Hematopoietic multipotent progenitor cell treated with erythropoietin and hydrocortisone succinate and interleukin-3 and kit ligand, for 8 days (in vitro differentiated cells): ENCODE data around the gene UNC119B.

Source experiments
- DNase-seq: peaks from one replicate; pipeline ENCODE4 v3.0.0-alpha.2; 2015

Gene UNC119B

GRCh38 chr12:120688527-120689071 lies 21.7 kb upstream of the UNC119B start:
- DNase-seq = peak; percentile 61

DNA sequence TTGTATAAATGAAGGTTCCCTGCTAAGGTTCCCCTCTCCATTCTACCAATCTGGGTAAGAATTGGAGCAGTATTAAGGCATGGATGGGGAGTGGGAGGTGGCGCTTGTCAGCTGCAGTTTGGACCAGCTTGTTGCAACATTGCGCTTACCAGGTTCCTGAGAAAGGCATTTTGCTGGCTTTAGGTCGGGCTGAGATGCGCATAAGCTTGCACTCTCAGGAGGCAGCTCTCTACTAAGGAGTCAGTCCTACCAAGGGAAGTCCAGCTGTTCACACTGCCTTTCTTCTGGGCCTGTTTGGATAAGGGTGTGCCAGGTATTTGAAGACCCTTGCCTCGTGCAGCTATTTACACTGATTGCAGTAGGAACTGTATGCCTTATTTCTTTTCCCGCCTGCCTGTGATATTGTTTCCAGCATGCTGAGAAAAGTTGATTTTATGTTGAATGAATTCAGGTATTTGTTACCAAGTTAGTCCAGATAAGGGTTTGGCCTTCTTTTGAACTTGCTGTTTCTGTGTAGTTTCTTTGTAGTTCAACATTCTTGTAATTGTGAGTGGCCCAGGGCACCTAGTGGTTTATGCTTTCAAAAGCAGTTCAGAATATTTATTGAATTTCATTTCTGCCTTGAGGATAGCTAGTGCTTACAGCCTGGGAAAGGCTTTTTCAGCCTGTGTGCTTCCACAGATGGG lies 20.7 kb upstream of the UNC119B start:
- DNase-seq = no peak

GRCh38 chr12:120690083-120690450 lies 20.2 kb upstream of the UNC119B start:
- DNase-seq = no peak

- DNase-seq = no peak
Observed at GRCh38 chr12:120690978-120691377, 19.3 kb upstream of the UNC119B start.

GRCh38 chr12:120692524-120693033 lies 17.7 kb upstream of the UNC119B start:
- no peak for DNase-seq

DNA sequence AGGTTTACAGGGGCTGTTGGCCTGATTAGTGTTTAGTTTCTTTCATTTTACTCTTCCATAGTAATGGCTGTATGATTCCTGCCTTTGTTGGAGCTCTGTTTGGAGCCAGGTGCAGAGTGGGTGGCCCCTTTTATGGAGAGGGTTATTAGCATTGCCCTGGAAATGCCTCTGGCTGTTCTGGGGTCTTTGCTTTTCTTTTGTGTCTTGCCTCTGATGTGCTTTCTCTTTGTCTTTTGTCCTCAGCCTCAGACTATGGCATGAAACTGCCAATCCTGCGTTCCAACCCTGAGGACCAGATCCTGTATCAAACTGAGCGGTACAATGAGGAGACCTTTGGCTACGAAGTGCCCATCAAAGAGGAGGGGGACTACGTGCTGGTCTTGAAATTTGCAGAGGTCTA lies 16.4 kb upstream of the UNC119B start:
- no peak for DNase-seq

- DNase-seq = no peak
Observed at GRCh38 chr12:120696626-120697025, 13.6 kb upstream of the UNC119B start.

DNA sequence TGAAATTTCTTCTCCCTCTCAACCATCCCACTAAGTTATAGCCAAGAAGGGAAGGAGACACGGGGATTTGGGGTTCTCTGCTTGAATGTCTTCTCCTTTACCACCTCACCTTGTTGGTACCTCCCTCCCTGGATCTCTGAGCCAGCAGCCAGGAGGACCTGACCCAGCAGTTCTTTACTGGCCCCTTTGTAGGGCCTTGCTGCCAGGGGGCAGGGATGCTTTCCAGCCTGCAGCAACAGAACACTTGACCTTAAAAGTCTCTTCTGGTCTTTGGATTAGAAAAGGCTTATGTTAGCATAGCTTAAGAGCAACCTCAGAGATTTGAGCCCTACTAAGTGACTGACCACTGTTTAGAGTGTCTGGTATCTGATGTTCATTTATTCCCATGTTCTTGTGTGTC lies 12.9 kb upstream of the UNC119B start:
- DNase-seq = no peak

GRCh38 chr12:120698665-120699064 lies 11.6 kb upstream of the UNC119B start:
- DNase-seq = no peak

DNA sequence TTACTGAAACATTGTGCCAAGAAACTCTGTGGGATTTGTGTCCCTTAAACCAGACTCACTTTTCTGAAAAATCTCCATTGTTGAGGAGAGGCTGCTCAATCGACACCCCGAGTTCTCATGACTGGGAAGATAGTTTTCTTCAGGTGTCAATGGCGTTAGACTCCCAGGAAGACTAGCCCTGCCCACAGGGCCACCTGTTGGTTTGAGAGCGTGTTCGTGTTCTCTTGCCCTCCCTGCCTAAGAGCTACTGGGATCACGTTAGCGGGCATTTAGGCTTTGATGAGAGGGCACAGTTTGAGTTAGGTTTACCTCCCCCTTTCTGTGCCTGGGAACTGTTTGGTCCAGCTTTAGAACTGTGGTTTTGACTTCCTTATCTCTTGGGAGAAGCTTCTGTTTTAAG lies 10.7 kb upstream of the UNC119B start:
- DNase-seq = no peak

DNA sequence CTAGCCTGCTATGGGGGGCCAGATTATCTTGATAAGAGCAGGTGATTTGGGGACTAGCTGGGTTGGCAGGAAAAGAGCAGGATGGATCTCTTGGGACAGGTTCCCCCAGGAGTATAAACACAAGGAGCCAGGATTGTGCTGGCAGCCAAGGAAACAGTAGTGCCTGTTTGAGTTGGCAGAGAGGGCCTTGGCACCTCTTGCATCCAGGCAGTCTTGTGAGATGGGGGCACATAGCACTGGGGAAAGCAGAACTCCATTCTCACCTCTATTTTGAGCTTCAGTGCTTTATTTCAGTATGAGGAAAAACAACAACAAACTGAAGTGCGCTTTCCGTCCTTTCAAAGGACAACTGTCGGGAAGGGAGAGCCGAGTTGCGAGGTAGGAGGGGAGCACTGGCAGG lies 9.4 kb upstream of the UNC119B start:
- no peak for DNase-seq

- peak; percentile 73 for DNase-seq
Observed at GRCh38 chr12:120702637-120703036, 7.6 kb upstream of the UNC119B start.

DNA sequence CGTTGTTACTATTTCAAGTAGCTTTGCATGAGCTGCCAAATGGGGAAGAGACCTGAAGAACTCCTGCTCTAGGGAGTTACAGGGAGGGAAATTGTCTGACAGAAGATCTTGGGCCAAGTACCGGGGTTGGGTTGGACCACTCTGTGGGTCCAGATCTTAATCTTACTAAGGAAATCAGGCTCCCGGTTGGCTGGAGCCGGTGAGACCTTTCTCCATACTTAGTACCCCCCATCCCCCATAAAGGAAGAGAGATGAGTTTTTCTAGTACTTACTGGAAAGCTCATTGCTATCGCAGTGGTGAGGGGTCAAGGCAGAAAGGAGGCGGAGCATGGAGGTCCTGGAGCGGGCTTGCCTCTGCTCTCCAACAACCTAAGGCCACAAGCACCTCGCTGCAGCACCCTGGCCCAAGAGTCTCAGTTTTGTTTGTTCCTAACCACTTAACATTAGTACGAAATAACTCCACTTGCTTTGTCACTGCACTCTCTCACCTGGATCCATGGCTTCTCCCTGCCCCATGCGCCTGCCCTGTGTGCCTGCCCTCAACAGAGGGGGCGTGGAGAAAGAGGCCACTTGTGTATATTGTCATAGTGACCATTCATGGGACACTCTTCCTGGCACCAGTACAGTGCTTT lies 6.8 kb upstream of the UNC119B start:
- DNase-seq = no peak

- DNase-seq = no peak
Observed at GRCh38 chr12:120705618-120706017, 4.6 kb upstream of the UNC119B start.

DNA sequence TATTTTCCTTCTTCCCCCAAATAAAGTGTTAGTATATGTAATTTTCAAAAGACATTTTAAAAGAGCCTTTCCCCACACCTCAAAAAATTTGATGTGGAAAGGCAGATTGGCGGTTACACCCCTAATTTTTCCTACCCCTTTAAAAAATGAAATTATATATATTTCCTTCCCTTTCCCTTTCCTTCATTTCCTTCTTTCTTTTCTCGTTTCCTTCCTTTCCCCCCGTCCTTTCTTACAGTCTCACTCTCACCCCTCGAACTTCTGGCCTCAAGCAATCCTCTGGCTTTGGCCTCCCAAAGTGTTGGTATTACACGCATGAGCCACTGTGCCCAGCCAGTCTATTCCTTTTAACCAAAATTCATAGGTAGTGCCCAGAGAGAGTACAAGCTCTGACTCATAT lies 4.2 kb upstream of the UNC119B start:
- no peak for DNase-seq

- DNase-seq = peak; percentile 48
Observed at GRCh38 chr12:120708651-120709050, 1.6 kb upstream of the UNC119B start.

DNA sequence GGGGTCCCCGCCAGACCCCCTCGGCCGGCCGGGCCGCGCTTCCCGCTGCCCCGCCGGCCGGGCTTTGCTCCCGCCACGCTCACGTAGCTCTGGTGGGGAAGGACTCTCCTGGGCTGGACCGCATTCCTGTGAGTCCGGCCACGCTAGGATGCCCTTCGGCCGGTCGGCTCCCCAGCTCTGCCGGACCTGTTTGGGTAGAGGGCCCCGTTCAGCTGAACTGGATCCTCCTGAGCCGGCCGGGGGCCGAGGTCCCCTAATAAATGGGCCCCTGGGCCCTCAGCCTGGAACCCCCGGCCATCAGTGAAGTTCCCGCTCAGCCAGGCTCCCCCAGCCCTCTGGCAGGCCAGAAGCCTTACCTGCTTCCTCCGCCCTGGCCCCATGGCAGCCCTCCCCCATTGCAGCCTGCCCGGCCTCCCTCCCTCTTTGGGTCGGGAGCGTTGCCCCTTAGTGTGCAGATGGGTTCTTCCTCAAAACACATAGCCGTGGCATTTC lies 593 bp downstream of the UNC119B start:
- DNase-seq = peak; percentile 19

GRCh38 chr12:120711411-120711810 lies 1.2 kb downstream of the UNC119B start:
- no peak for DNase-seq

DNA sequence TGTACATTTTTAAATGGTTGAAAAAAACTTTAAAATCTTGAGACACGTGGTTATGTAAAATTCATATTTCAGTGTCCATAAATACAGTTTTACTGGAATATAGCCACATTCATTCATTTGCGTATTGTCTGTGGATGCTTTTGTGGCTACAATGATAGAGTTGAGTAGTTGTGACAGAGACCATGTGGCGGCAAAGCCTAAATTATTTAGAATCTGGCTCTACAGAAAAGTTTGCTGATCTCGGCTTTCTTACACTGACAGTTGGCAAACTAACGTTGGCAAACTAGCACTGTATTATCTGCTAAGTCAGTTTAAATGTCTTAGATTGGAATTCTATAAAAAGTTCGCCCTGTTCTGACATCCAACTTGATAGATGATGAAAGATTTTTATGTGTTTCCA lies 2.4 kb downstream of the UNC119B start:
- DNase-seq = no peak

- DNase-seq = peak; percentile 89
Observed at GRCh38 chr12:120713861-120714482, 3.7 kb downstream of the UNC119B start.

DNA sequence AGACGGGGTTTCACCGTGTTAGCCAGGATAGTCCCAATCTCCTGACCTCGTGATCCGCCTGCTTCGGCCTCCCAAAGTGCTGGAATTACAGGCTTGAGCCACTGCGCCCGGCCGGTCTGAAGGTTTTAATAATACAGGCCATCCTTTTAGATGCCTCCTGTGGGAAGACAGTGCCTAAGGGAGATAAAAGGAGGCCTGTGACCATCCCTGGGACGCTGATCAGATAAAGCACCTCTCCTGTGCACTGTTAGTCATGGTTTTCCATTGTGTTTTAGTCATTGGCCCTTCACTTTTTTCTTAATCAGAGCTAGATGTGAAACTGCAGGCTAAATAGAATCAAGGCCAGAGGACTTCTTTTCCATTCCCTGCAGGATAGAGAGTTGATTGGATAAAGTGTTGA lies 7.8 kb downstream of the UNC119B start:
- DNase-seq = peak; percentile 20

GRCh38 chr12:120719072-120719471 lies 8.8 kb downstream of the UNC119B start:
- DNase-seq = peak; percentile 54

DNA sequence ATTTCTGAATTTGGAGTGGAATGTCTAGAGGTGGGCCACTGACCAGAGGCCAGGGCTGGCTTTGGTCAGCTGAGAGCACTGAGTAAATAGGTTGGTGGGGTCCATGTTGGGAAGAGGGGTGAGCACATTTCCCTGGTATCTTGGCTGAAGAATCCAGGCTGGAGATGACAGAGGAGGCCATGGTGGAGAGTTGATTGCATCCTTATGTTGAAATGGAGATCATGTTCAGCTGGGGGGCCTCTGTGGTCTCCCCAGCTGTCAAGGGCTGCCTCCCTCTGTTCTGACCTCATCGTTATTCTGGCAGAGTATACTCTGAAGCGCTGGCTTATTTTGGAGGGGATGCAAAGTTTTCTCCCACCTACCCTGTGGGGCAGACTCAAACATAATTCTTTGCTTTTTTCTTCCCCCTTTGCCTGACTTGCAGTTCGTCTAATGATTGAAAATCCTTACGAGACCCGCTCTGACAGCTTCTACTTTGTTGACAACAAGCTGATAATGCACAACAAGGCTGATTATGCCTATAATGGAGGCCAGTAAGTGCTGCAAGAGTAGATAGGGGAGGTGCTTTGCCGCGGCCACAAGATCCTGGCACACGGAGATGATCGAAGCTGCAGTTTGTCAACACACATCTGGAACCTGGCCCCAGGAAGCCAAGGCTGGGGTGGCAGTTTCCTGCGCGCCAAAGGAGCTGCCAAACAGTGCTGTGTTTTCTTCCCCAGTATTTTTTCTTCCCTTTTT lies 9.4 kb downstream of the UNC119B start:
- peak; percentile 88 for DNase-seq
